Adrenal gland (tissue), 12 donors: ENCODE data around the gene PI4K2A. TPM values are rescaled to one million over a fixed set of nuclear protein-coding genes. Genes with fewer than 3 reads are reported as not detected.

Experiments used
- DNase-seq, 7 donors: peaks; one replicate each; pipeline ENCODE4 v3.0.0-alpha.2; 2019 to 2020
- H3K27ac ChIP-seq, 5 donors: fragments of 200-600 bp; sonication (generic) in 4 of 5; 1 replicate in 3 of 5; 2 replicates in 2 of 5; pipeline versions ENCODE4 v1.5.1 to v1.8.0; 2016 to 2020; ENCODE audit warnings: mild to moderate bottlenecking in 1 of 5
- H3K27me3 ChIP-seq: fragments of 200-600 bp; 2 replicates; pipeline ENCODE4 v1.8.0; 2021
- H3K36me3 ChIP-seq, 2 donors: fragments of 200-600 bp; replicated peaks in 1 of 2; 1 replicate in 1 of 2; 2 replicates in 1 of 2; pipeline versions ENCODE4 v1.5.1 to v1.8.0; 2018 to 2022
- H3K4me1 ChIP-seq, 2 donors: fragments of 200-600 bp; replicated peaks in 1 of 2; 1 replicate in 1 of 2; 2 replicates in 1 of 2; pipeline versions ENCODE4 v1.5.1 to v1.8.0; 2018 to 2021
- H3K4me3 ChIP-seq, 4 donors: fragments of 200-600 bp; sonication (generic) in 3 of 4; one replicate each; pipeline ENCODE4 v1.5.1; 2016 to 2018
- H3K9me3 ChIP-seq, 3 donors: fragments of 200-600 bp; sonication (generic) in 1 of 3; replicated peaks in 1 of 3; 1 replicate in 2 of 3; 2 replicates in 1 of 3; pipeline versions ENCODE4 v1.5.1 to v1.8.0; 2016 to 2021
- POLR2A ChIP-seq, 2 donors: fragments of 450-650 bp; IDR thresholded peaks; one replicate each; pipeline ENCODE4 v1.6.1; 2017; ENCODE audit warnings: antibody characterized with exemption in 2 of 2, mild to moderate bottlenecking in 2 of 2, moderate library complexity in 1 of 2
- WGBS, 4 donors: extraction: QIAGEN DNeasy Blood & Tissue Kit in 2 of 4; methylation state at CpG; one replicate each; pipeline versions ENCODE4 v1.1.5 to v1.1.7; 2013 to 2017; 5-methylcytosine and 5-hydroxymethylcytosine counted together
- intact Hi-C, 2 donors: fragments of 100-400 bp; cut with DNase I; formaldehyde crosslinking; loops; one replicate each; pipeline versions ENCODE4 v1.14.1 to v1.15.0; 2022 to 2023
- polyA plus RNA-seq, 3 donors: library from polyadenylated mRNA; stranded (reverse); fragments of 200-250 nt in 2 of 3; fragments of 350-450 nt in 1 of 3; fragmentation: Illumina TruSeq in 1 of 3; extraction: RNeasy Lipid Tissue Mini Kit (QIAGEN cat#74804) in 1 of 3; gene quantifications; one replicate each; pipeline ENCODE4 v1.2.3, GENCODE V29; 2013 to 2014
- total RNA-seq, 9 donors: library from RNA; depleted of rRNA in 4 of 9; stranded (reverse); fragments of >200 nt in 4 of 9; fragments of 120-200 nt in 1 of 9; fragmentation: NEBNext Ultra II Directional in 1 of 9; extraction: Animal tissue kit (Norgen Biotek cat#: 25700) in 1 of 9; gene quantifications; one replicate each; pipeline versions ENCODE4 v1.1.0 to v1.2.4, GENCODE V29; 2013 to 2023
- TF ChIP-seq, protein P1 (sequence below), 6 experiments: fragments of 450-650 bp in 4 of 6; fragments of 200-600 bp in 2 of 6; sonication (generic) in 1 of 6; IDR thresholded peaks; 1 replicate in 5 of 6; 2 replicates in 1 of 6; pipeline versions ENCODE4 v1.5.1 to v1.8.0; 2016 to 2021; ENCODE audit warnings: antibody characterized with exemption in 6 of 6, mild to moderate bottlenecking in 2 of 6, moderate library complexity in 1 of 6
- donor health status: healthy with polysubstance abuse.
- donor health status: Bipolar disorder and iron deficiency.
- donor health status: DM: yes; HTN: yes; CAD: no.
- donor health status: DM: no; HTN: no; CAD: no.
- donor health status: DM: no; HTN: no; CAD: no.
- donor health status: DM: yes; HTN: yes; CAD: no.

PI4K2A gene
- total and polyA plus RNA-seq, 12 donors: 17.8 to 70.8 (median 40.9) TPM

DNA sequence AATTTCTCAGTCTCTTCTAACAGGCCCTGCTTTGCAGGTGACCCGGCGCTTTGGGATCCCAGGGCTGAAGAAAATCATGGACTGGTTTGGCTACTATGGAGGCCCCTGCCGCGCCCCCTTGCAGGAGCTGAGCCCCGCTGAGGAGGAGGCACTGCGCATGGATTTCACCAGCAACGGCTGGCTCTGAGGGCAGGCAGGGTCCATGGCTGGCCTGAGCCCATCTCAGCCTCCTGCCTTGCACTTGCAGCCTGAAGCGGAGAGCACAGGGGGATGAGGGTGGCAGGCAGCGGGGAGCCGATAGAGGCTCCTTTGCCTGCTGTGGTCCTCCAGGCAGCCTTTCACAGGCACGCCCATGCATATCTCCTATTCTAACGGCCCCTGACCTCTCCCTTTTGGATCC is 29.0 kb upstream of the PI4K2A start:
- Histone ChIP-seq H3K9me3 (no peaks in the 10 kb centered on the region), H3K4me1 (no peaks in the 10 kb centered on the region), H3K27me3 (no peaks in the 10 kb centered on the region), H3K27ac (no peak overlapping the region), H3K36me3 (no peaks in the 10 kb centered on the region), H3K4me3 (no peak overlapping the region)
- 83 to 91% (median 86%) methylated on average over 4 to 12 of the region's 12 CpGs for WGBS, 4 donors
- intact Hi-C loops: loop anchor here (5.0 kb wide), 1 partner anchor 39 kb away; the partner anchor contains the start of gene ANKRD2 (in 2 of the 2)
- TF ChIP-seq, protein P1, sequence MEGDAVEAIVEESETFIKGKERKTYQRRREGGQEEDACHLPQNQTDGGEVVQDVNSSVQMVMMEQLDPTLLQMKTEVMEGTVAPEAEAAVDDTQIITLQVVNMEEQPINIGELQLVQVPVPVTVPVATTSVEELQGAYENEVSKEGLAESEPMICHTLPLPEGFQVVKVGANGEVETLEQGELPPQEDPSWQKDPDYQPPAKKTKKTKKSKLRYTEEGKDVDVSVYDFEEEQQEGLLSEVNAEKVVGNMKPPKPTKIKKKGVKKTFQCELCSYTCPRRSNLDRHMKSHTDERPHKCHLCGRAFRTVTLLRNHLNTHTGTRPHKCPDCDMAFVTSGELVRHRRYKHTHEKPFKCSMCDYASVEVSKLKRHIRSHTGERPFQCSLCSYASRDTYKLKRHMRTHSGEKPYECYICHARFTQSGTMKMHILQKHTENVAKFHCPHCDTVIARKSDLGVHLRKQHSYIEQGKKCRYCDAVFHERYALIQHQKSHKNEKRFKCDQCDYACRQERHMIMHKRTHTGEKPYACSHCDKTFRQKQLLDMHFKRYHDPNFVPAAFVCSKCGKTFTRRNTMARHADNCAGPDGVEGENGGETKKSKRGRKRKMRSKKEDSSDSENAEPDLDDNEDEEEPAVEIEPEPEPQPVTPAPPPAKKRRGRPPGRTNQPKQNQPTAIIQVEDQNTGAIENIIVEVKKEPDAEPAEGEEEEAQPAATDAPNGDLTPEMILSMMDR (IDR thresholded peaks at IDR 0.05): no peak
- TF ChIP-seq POLR2A (IDR thresholded peaks at IDR 0.05): no peak
- DNase-seq: no peak

DNA sequence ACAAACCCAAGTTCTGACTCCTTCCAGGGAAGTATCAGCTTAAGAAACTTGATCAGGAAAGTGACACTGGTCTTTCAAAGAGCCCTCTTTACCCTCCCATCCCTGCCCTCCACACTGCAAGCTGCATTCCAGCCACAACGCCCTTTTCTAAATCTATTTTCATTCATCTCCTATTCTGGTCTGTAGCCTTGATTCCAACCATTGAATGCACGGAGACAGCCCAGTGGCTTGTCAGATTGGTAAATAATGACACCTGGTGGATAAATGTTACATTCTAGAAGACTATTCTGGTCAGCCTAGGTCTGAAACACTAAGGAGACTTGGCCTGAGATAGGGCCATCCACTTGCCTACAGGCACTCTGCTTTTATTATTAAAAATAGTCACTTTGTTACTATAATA is 28.1 kb upstream of the PI4K2A start:
- 18 to 35% (median 25%) methylated on average over 2 of the region's 2 CpGs for WGBS, 4 donors
- no peaks in the 10 kb centered on the region for H3K36me3 ChIP-seq

DNA sequence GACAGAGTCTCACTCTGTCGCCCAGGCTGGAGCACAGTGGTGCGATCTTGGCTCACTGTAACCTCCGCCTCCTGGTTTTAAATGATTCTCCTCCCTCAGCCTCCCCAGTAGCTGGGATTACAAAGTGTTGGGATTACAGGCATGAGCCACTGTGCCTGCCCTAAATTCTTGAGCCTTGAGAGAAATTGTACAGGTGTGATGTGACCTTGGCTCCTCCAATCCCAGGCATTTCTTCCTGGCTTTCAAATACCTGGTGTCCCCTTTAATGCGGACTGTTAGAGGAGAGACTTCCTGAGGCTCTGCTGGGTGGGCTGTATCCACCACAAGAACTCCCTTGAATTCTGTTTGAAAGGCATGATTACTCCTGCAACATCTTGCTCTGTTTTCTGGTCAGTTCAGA is 22.2 kb upstream of the PI4K2A start:
- DNase-seq: no peak
- Histone ChIP-seq H3K4me1 (no peaks in the 10 kb centered on the region), H3K27ac (no peak overlapping the region), H3K4me3 (no peak overlapping the region), H3K36me3 (no peaks in the 10 kb centered on the region), H3K27me3 (no peaks in the 10 kb centered on the region), H3K9me3 (no peaks in the 10 kb centered on the region)
- WGBS, 4 donors: 90 to 100% (median 94%) methylated on average over 4 of the region's 4 CpGs
- intact Hi-C loops: no loop called here
- TF ChIP-seq, protein P1 (IDR thresholded peaks at IDR 0.05): no peak
- TF ChIP-seq POLR2A (IDR thresholded peaks at IDR 0.05): no peak

More for the DNA sequence above, 28.1 kb upstream of the PI4K2A start:
- H3K27ac ChIP-seq: no peak overlapping the region
- H3K27me3 ChIP-seq: no peaks in the 10 kb centered on the region
- no peaks in the 10 kb centered on the region for H3K4me1 ChIP-seq
- H3K4me3 ChIP-seq: no peak overlapping the region
- H3K9me3 ChIP-seq: no peaks in the 10 kb centered on the region
- intact Hi-C loops: loop anchor here (5.0 kb wide), 1 partner anchor 40 kb away; the partner anchor contains the start of gene ANKRD2 (in 2 of the 2)
- no peak for TF ChIP-seq POLR2A (IDR thresholded peaks at IDR 0.05)
- TF ChIP-seq, protein P1 (IDR thresholded peaks at IDR 0.05): peak; percentile 18 to 67 (median 48)
- DNase-seq: peak in 5 of 7 donors; percentile 33 to 69 (median 37)

DNA sequence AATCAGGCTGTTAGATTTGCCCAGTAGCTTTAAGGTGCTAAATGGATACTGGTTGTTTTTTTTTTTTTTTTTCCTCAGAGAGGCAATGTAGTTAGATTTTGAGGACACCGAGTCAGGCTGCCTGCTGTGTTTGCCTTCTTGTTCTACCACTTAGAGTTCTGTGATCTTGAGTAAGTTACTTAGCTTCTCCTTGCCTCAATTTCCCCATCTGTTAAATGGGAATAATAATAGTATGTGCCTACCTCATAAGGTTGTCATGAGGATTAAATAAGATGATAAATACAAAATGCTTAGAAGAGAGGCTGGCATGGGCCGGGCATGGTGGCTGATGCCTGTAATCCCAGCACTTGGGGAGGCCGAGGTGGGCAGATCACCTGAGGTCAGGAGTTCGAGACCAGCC is 21.7 kb upstream of the PI4K2A start:
- Histone ChIP-seq H3K27me3 (no peaks in the 10 kb centered on the region), H3K9me3 (no peaks in the 10 kb centered on the region), H3K27ac (no peak overlapping the region), H3K36me3 (no peaks in the 10 kb centered on the region), H3K4me1 (no peaks in the 10 kb centered on the region), H3K4me3 (no peak overlapping the region)
- DNase-seq: no peak
- intact Hi-C loops: no loop called here
- no peak for TF ChIP-seq POLR2A (IDR thresholded peaks at IDR 0.05)
- TF ChIP-seq, protein P1 (IDR thresholded peaks at IDR 0.05): no peak
- 94 to 97% (median 95%) methylated on average over 3 to 4 of the region's 4 CpGs for WGBS, 4 donors
